H1 (cell line): ENCODE results near the gene LINC00632. TPM values are rescaled to one million over a fixed set of nuclear protein-coding genes. Genes with fewer than 3 reads are reported as not detected.

ENCODE experiments used
- CTCF ChIA-PET: fragments of 300-600 bp; sonication (Branson Sonifier 250); formaldehyde crosslinking; loops from one replicate; lab custom pipeline; 2021; ENCODE audit not compliant: partially characterized antibody; lab: Charles Lee
- POLR2A ChIA-PET: fragments of 300-600 bp; sonication (Branson Sonifier 250); formaldehyde crosslinking; loops from one replicate; lab custom pipeline; 2021; ENCODE audit warnings: inconsistent platforms; ENCODE audit not compliant: partially characterized antibody; lab: Charles Lee
- DNase-seq, 2 experiments: peaks; one replicate each; pipeline versions ENCODE4 v3.0.0 to v3.0.0-alpha.2; 2010 to 2022; ENCODE audit warnings: low spot score in 2 of 2, low read depth in 1 of 2, mixed read lengths in 1 of 2
- FAIRE-seq: peaks from 2 replicates; lab custom pipeline; 2011; peaks lifted over from hg19 to GRCh38; lab: Jason Lieb, UNC
- H2AFZ ChIP-seq: 2 replicates; pipeline ENCODE4 v1.8.1; 2012; ENCODE audit warnings: low read length, inconsistent platforms
- H2AK5ac ChIP-seq: 2 replicates; pipeline ENCODE4 v1.6.1; 2013; ENCODE audit warnings: low read depth, low read length
- H2BK120ac ChIP-seq: replicated peaks from 2 replicates; pipeline ENCODE3; 2013; ENCODE audit warnings: low read depth, low read length, inconsistent platforms
- H2BK12ac ChIP-seq: 2 replicates; pipeline ENCODE4 v1.6.1; 2013; ENCODE audit warnings: low read depth, low read length
- H2BK15ac ChIP-seq: 2 replicates; pipeline ENCODE4 v1.6.1; 2013; ENCODE audit warnings: low read length
- H2BK20ac ChIP-seq: 2 replicates; pipeline ENCODE4 v1.6.1; 2013; ENCODE audit warnings: low read length
- H2BK5ac ChIP-seq: 2 replicates; pipeline ENCODE4 v1.6.1; 2013; ENCODE audit warnings: low read depth, low read length
- H3K14ac ChIP-seq: 2 replicates; pipeline ENCODE4 v1.6.1; 2013; ENCODE audit warnings: inconsistent platforms; ENCODE audit not compliant: insufficient read length
- H3K18ac ChIP-seq: 2 replicates; pipeline ENCODE4 v1.6.1; 2013; ENCODE audit warnings: low read length; ENCODE audit errors: extremely low read depth
- H3K23ac ChIP-seq: 2 replicates; pipeline ENCODE4 v1.6.1; 2013; ENCODE audit warnings: inconsistent platforms; ENCODE audit not compliant: insufficient read length
- H3K23me2 ChIP-seq: 2 replicates; pipeline ENCODE4 v1.6.1; 2013; ENCODE audit warnings: low read depth, low read length
- H3K27ac ChIP-seq: 2 replicates; pipeline ENCODE4 v1.6.1; 2011; ENCODE audit warnings: low read depth, low read length, inconsistent platforms
- H3K27me3 ChIP-seq, 4 experiments: replicated peaks in 1 of 4; 1 replicate in 1 of 4; 2 replicates in 3 of 4; pipeline versions ENCODE4 v1.6.1 to v1.8.1; 2011 to 2013; ENCODE audit warnings: low read length in 3 of 4, mild to moderate bottlenecking in 3 of 4, inconsistent platforms in 2 of 4, mixed read lengths in 2 of 4, moderate library complexity in 1 of 4; ENCODE audit not compliant: control insufficient read depth in 3 of 4, insufficient read depth in 3 of 4; ENCODE audit errors: extremely low read depth in 1 of 4
- H3K36me3 ChIP-seq, 4 experiments: 2 replicates each; pipeline versions ENCODE4 v1.6.1 to v1.8.1; 2011 to 2013; ENCODE audit warnings: mild to moderate bottlenecking in 4 of 4, low read length in 3 of 4, moderate library complexity in 2 of 4, control low read depth in 1 of 4, inconsistent platforms in 1 of 4; ENCODE audit not compliant: insufficient read depth in 4 of 4, control insufficient read depth in 2 of 4
- H3K4ac ChIP-seq: replicated peaks from 2 replicates; pipeline ENCODE3; 2013; ENCODE audit warnings: low read length, low read depth, mixed read lengths, inconsistent platforms; ENCODE audit not compliant: insufficient read length
- H3K4me1 ChIP-seq, 4 experiments: replicated peaks in 1 of 4; 1 replicate in 1 of 4; 2 replicates in 3 of 4; pipeline versions ENCODE4 v1.6.1 to v1.8.1; 2011 to 2013; ENCODE audit warnings: low read length in 3 of 4, inconsistent platforms in 2 of 4, mixed read lengths in 1 of 4; ENCODE audit not compliant: insufficient read depth in 4 of 4, control insufficient read depth in 3 of 4
- H3K4me2 ChIP-seq, 2 experiments: 2 replicates each; pipeline versions ENCODE4 v1.6.1 to v1.8.1; 2011 to 2013; ENCODE audit warnings: low read depth in 2 of 2, low read length in 2 of 2, control low read depth in 1 of 2, inconsistent platforms in 1 of 2, mild to moderate bottlenecking in 1 of 2; ENCODE audit not compliant: insufficient read depth in 1 of 2
- H3K4me3 ChIP-seq, 4 experiments: fragments of 200-600, 300-600 bp in 1 of 4; sonication (generic), shearing (Covaris generic), sonication (Bioruptor Twin) in 1 of 4; 2 replicates each; pipeline versions ENCODE4 v1.5.1 to v1.8.1; 2011 to 2016; ENCODE audit warnings: low read length in 4 of 4, low read depth in 3 of 4, control low read depth in 2 of 4, inconsistent platforms in 2 of 4, mild to moderate bottlenecking in 2 of 4, mixed read lengths in 1 of 4, moderate library complexity in 1 of 4; ENCODE audit not compliant: insufficient read depth in 2 of 4; ENCODE audit errors: extremely low read depth in 1 of 4
- H3K56ac ChIP-seq: replicated peaks from 2 replicates; pipeline ENCODE3; 2013; ENCODE audit warnings: low read depth, mild to moderate bottlenecking, mixed read lengths, low read length, inconsistent platforms; ENCODE audit not compliant: insufficient read length
- H3K79me1 ChIP-seq: 2 replicates; pipeline ENCODE4 v1.6.1; 2013; ENCODE audit warnings: low read depth, low read length, control low read depth
- H3K79me2 ChIP-seq, 2 experiments: 2 replicates each; pipeline versions ENCODE4 v1.6.1 to v1.8.1; 2012 to 2013; ENCODE audit warnings: low read length in 2 of 2, mild to moderate bottlenecking in 2 of 2, inconsistent platforms in 1 of 2; ENCODE audit not compliant: insufficient read depth in 2 of 2, control insufficient read depth in 1 of 2
- H3K9ac ChIP-seq, 4 experiments: replicated peaks in 1 of 4; 1 replicate in 1 of 4; 2 replicates in 3 of 4; pipeline versions ENCODE4 v1.6.1 to v1.8.1; 2011 to 2013; ENCODE audit warnings: low read depth in 3 of 4, low read length in 3 of 4, control low read depth in 2 of 4, mild to moderate bottlenecking in 2 of 4, moderate library complexity in 2 of 4, inconsistent platforms in 1 of 4; ENCODE audit errors: extremely low read depth in 1 of 4
- H3K9me3 ChIP-seq, 2 experiments: 2 replicates each; pipeline versions ENCODE4 v1.6.1 to v1.8.1; 2012 to 2013; ENCODE audit warnings: mild to moderate bottlenecking in 2 of 2, moderate library complexity in 2 of 2, control low read depth in 1 of 2, inconsistent platforms in 1 of 2, low read depth in 1 of 2, low read length in 1 of 2, mixed read lengths in 1 of 2; ENCODE audit not compliant: insufficient read depth in 2 of 2
- H4K20me1 ChIP-seq, 2 experiments: replicated peaks in 1 of 2; 2 replicates each; pipeline versions ENCODE3 to v1.8.1; 2011 to 2013; ENCODE audit warnings: inconsistent platforms in 2 of 2, low read length in 2 of 2, mild to moderate bottlenecking in 1 of 2; ENCODE audit not compliant: insufficient read depth in 2 of 2, control insufficient read depth in 1 of 2
- H4K5ac ChIP-seq: 2 replicates; pipeline ENCODE4 v1.6.1; 2013; ENCODE audit warnings: low read length, low read depth, mixed read lengths, inconsistent platforms; ENCODE audit not compliant: insufficient read length
- H4K8ac ChIP-seq: 2 replicates; pipeline ENCODE4 v1.8.0; 2013; ENCODE audit warnings: mild to moderate bottlenecking, moderate library complexity, low read length, inconsistent platforms; ENCODE audit not compliant: insufficient read depth; ENCODE audit errors: extremely low read depth
- H4K91ac ChIP-seq: replicated peaks from 2 replicates; pipeline ENCODE3; 2013; ENCODE audit warnings: low read length, mixed read lengths, inconsistent platforms; ENCODE audit not compliant: insufficient read length
- CEBPB ChIP-seq: IDR thresholded peaks from 2 replicates; pipeline ENCODE4 v1.6.1; 2012; ENCODE audit warnings: low read depth, low read length
- CTCF ChIP-seq, 3 experiments: IDR thresholded peaks; 1 replicate in 2 of 3; 2 replicates in 1 of 3; pipeline versions ENCODE4 v1.5.1 to v1.6.1; 2011; ENCODE audit warnings: low read length in 3 of 3, mild to moderate bottlenecking in 3 of 3, inconsistent platforms in 2 of 3, low read depth in 1 of 3, moderate library complexity in 1 of 3; ENCODE audit not compliant: insufficient read depth in 1 of 3; ENCODE audit errors: control extremely low read depth in 1 of 3
- RAD21 ChIP-seq, 2 experiments: IDR thresholded peaks in 1 of 2; conservative IDR thresholded peaks in 1 of 2; 2 replicates each; pipeline ENCODE4 v1.6.1; 2011; ENCODE audit warnings: low read depth in 2 of 2, low read length in 2 of 2, improper control_type of control experiment in 1 of 2, inconsistent platforms in 1 of 2, mild to moderate bottlenecking in 1 of 2, moderate library complexity in 1 of 2
- RNF2 ChIP-seq: fragments of 200-900, 300-1000 bp; sonication (generic); IDR thresholded peaks from 2 replicates; pipeline ENCODE4 v1.7.1; 2016; ENCODE audit warnings: borderline replicate concordance, low read depth, mild to moderate bottlenecking, antibody characterized with exemption, low read length; ENCODE audit not compliant: poor library complexity, severe bottlenecking; ENCODE audit errors: missing control alignments
- WGBS, 2 experiments: shearing (Covaris generic) in 1 of 2; methylation state at CpG; one replicate each; pipeline versions ENCODE4 v1.1.6 to v1.1.7; 2013 to 2015; ENCODE audit warnings: low lambda C conversion rate in 2 of 2, mixed read lengths in 2 of 2, inconsistent platforms in 1 of 2, low coverage in 1 of 2, missing lambda C conversion rate in 1 of 2; ENCODE audit not compliant: insufficient replicate concordance in 2 of 2, insufficient coverage in 1 of 2, insufficient read length in 1 of 2; ENCODE audit errors: extremely low coverage in 1 of 2, missing lambda C conversion rate in 1 of 2; 5-methylcytosine and 5-hydroxymethylcytosine counted together
- polyA plus RNA-seq, 7 experiments: library from polyadenylated mRNA; depleted of rRNA in 3 of 7; stranded (reverse) in 5 of 7; unstranded in 2 of 7; fragments of >200 nt in 5 of 7; fragments of 200-250 nt in 2 of 7; gene quantifications; 1 replicate in 5 of 7; 2 replicates in 1 of 7; 4 replicates in 1 of 7; pipeline versions ENCODE4 v1.2.1 to v1.2.3, GENCODE V29; 2011 to 2013; ENCODE audit warnings: missing spikeins in 2 of 7, mixed read lengths in 2 of 7
- total RNA-seq: library from RNA; stranded (reverse); fragmentation: NEBNext Ultra II Directional; extraction: Animal tissue kit (Norgen Biotek cat#: 25700); gene quantifications from 2 replicates; pipeline ENCODE4 v1.2.1, GENCODE V29; 2021

Gene LINC00632
- total and polyA plus RNA-seq, 2 of the 8 experiments (the other 6 are each of a cell fraction or from before 2014, with no cell fraction given), result 24.5 to 85.1 TPM

DNA sequence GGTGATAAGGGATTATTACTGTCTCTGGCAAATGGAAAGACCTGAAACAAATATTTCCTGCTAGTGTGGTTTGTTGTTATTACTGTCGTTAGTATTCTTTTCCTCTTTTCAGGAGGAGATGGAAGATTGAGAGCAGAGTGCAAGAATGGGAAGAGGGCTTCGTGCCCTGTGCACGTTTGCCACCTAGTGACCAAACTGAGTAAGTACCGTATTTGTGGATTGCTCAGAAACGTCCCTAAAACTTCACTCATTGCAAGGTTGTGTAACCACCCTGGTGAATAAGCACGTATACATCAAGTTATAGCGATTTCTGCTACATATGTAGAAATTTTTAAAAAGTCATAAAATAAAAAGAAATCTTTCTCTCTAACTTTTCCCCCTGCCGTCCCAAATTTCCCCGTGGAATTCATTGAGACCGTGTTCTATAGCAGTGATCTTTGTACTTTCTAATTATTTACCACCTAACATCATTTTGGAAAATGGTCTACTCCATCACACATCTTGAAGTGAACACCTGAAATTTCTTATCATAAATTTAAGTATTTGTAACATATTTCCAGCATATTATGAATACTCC lies 24.3 kb downstream of the LINC00632 start:
- Histone ChIP-seq H3K4me1 (no peaks in the 10 kb centered on the region), H4K8ac (no peak overlapping the region), H3K79me1 (no peaks in the 10 kb centered on the region), H3K9me3 (no peaks in the 10 kb centered on the region), H4K5ac (no peak overlapping the region), H3K9ac (no peak overlapping the region), H2AK5ac (no peak overlapping the region), H3K23ac (no peak overlapping the region), H3K23me2 (no peaks in the 10 kb centered on the region), H3K36me3 (no peaks in the 10 kb centered on the region), H3K18ac (no peak overlapping the region), H2BK120ac (no peak overlapping the region), H2BK12ac (no peak overlapping the region), H2AFZ (no peak overlapping the region), H4K91ac (no peak overlapping the region), H3K27me3 (no peaks in the 10 kb centered on the region), H3K4me2 (no peak overlapping the region), H3K27ac (no peak overlapping the region), H2BK5ac (no peak overlapping the region), H2BK15ac (no peak overlapping the region), H3K56ac (no peak overlapping the region), H3K4me3 (no peak overlapping the region), H3K79me2 (no peaks in the 10 kb centered on the region), H4K20me1 (no peaks in the 10 kb centered on the region), H2BK20ac (no peak overlapping the region), H3K4ac (no peak overlapping the region), H3K14ac (no peak overlapping the region)
- POLR2A ChIA-PET, result no interaction called here
- no peak for TF ChIP-seq RNF2
- peak; percentile 39 to 69 (median 64) for TF ChIP-seq CTCF (IDR thresholded peaks at IDR 0.05; ENCODE audit: control extremely low read depth in 1 of 3, insufficient read depth in 1 of 3, low read depth in 1 of 3, low read length in 3 of 3)
- 0 out of 2 replicates have a peak, but pooled peaks have one; percentile 48 for TF ChIP-seq CEBPB
- peak; percentile 81 to 83 for TF ChIP-seq RAD21 (IDR thresholded peaks at IDR 0.05 in 1 of 2, conservative IDR thresholded peaks at IDR 0.05 in 1 of 2; ENCODE audit: low read depth in 2 of 2, low read length in 2 of 2)
- CTCF ChIA-PET, result interaction anchor here (1.0 kb wide), 1 partner anchor 39 kb away, joined by 3 read pairs; no protein-coding TSS in a partner anchor
- FAIRE-seq (peak; percentile 95), DNase-seq (no peak)
- 36% methylated on average over 10 of the region's 10 CpGs; no CpG with 5 or more reads in 1 of the 2 experiments for WGBS, 2 experiments
